AG09319 (cell line): ENCODE measurements around the gene NRG3.

Experiments used
- DNase-seq: peaks from one replicate; pipeline ENCODE4 v3.0.0-alpha.2; 2010; ENCODE audit warnings: low read depth; ENCODE audit errors: extremely low read depth
- TF ChIP-seq, protein P1 (sequence below): IDR thresholded peaks from 2 replicates; pipeline ENCODE4 v1.5.1; 2011; ENCODE audit warnings: low read depth, mild to moderate bottlenecking, inconsistent platforms, low read length, moderate library complexity

Gene NRG3

DNA sequence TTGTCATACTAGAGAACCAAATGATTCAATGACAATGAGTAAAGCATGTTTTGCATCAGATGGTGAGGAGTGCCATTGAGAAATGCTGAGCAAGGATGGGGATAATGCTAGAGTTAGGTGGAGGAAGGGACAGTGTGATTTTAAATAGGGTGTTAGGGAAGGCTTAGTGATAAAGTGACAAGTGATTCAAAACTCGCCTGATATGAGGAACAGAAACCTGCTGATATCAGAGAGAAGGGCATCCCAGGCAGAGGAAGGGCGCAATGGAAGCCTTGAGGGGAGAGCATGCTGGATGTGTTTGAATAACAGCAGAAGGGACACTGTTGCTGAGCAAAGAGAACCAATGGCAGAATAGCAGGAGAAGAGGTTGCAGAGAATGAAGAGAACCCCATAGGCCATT lies 196.2 kb downstream of the NRG3 start:
- TF ChIP-seq, protein P1, sequence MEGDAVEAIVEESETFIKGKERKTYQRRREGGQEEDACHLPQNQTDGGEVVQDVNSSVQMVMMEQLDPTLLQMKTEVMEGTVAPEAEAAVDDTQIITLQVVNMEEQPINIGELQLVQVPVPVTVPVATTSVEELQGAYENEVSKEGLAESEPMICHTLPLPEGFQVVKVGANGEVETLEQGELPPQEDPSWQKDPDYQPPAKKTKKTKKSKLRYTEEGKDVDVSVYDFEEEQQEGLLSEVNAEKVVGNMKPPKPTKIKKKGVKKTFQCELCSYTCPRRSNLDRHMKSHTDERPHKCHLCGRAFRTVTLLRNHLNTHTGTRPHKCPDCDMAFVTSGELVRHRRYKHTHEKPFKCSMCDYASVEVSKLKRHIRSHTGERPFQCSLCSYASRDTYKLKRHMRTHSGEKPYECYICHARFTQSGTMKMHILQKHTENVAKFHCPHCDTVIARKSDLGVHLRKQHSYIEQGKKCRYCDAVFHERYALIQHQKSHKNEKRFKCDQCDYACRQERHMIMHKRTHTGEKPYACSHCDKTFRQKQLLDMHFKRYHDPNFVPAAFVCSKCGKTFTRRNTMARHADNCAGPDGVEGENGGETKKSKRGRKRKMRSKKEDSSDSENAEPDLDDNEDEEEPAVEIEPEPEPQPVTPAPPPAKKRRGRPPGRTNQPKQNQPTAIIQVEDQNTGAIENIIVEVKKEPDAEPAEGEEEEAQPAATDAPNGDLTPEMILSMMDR, result no peak
- no peak for DNase-seq

DNA sequence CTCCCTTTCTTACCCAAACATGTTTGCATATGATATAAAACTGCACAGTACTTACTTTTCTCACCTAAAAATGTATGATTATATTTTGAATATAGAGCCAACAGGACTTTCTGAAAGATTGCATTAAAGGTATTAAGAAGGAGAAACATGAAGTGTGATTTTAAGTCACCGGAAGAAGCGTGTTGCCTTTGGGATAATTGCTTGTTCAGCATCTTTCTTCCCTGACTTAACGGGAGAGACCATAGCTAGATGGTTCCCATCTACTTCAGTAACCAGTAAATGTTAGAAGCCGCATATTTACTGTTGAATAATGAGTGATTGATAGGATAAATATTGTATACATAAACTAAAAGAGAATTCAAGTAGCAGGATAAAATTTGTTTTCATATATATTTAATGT lies 197.1 kb downstream of the NRG3 start:
- TF ChIP-seq, protein P1, result no peak
- DNase-seq, result no peak

DNA sequence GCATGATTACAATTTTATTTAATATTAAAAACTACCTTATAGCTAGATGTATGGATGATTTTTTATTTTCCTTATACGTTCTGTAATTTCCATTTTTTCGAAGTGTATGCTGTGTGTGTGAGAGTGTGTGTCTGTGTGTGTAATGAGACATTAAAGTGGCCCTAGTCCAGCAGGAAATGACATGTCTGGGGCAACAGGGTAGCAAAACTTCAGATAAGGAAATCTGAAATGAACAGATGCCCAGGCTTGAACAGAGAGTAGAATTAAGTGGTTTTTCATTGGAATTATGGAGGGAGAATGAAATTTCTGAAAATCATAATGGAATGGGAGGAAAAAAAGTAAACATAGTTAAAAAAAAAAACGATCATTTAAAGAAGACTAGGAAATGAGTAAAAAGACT lies 200.6 kb downstream of the NRG3 start:
- TF ChIP-seq, protein P1, result no peak

GRCh38 chr10:82084496-82084895 lies 209.5 kb downstream of the NRG3 start:
- TF ChIP-seq, protein P1, result no peak
- DNase-seq, result no peak

More for the DNA sequence above, 200.6 kb downstream of the NRG3 start:
- DNase-seq, result no peak

DNA sequence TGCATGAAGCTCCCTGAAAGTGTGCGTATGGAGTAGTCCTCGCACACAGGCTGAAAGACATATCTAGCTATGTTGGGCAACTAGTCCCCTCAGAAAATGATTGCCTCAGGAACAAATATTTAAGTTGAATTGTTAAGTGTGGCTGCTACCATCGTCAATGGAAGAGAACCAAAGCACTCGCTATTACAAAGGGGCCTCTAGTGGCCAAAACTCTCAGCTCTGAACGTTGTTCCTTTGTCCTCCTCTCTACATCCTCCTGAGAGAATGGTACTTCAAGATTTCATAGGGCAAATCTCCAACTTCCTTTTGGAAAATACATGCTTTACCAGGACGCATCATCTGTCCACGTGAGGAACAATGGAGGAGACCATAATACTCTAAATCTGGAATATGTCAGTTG lies 209.9 kb downstream of the NRG3 start:
- TF ChIP-seq, protein P1, result no peak

GRCh38 chr10:82089327-82089726 lies 214.3 kb downstream of the NRG3 start:
- DNase-seq, result no peak
- TF ChIP-seq, protein P1, result no peak

More for the DNA sequence above, 209.9 kb downstream of the NRG3 start:
- DNase-seq, result no peak

DNA sequence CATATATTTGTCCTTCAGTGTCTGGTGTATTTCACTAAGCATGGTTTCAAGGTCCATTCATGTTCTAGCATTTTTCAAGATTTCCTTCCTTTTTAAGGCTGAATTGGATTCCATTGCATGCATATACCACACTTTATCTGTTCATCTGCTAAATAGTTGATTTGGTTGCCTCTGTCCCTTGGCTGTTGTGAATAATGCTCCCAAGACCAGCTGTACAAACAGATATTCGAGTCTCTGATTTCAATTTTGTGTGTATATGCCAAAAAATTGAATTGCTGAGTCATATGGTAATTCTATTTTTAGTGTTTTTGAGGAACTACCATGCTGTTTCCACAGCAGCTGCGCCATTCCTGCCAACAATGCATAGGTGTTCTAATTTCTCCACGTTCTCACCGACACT lies 216.4 kb downstream of the NRG3 start:
- TF ChIP-seq, protein P1, result no peak
- DNase-seq, result no peak
